GM18499 (cell line): ENCODE data around the gene SIPA1L2.
A peak's percentile ranks its signal among the peaks of the same experiment; 100 is the strongest.

Experiments
- ATAC-seq: cut with Tn5 transposase; IDR thresholded peaks from one replicate; pipeline ENCODE4 v1.9.1; 2021; ENCODE audit warnings: moderate number of reproducible peaks; ENCODE audit not compliant: insufficient read depth, unreplicated experiment

The SIPA1L2 gene

GRCh38 chr1:232648316-232648715, 18.4 kb upstream of the SIPA1L2 start:
- ATAC-seq: no peak

- ATAC-seq: no peak
Observed at GRCh38 chr1:232644209-232644608, 14.3 kb upstream of the SIPA1L2 start.

- ATAC-seq: no peak
Observed at GRCh38 chr1:232643251-232643650, 13.3 kb upstream of the SIPA1L2 start.

GRCh38 chr1:232641507-232641906, 11.6 kb upstream of the SIPA1L2 start:
- no peak for ATAC-seq

- no peak for ATAC-seq
Observed at GRCh38 chr1:232636799-232637198, 6.9 kb upstream of the SIPA1L2 start.

- ATAC-seq: no peak
Observed at GRCh38 chr1:232635778-232636356, 5.9 kb upstream of the SIPA1L2 start.

GRCh38 chr1:232635279-232635678, 5.3 kb upstream of the SIPA1L2 start:
- ATAC-seq: no peak

- ATAC-seq: no peak
Observed at GRCh38 chr1:232634096-232634495, 4.2 kb upstream of the SIPA1L2 start.

- no peak for ATAC-seq
Observed at GRCh38 chr1:232630894-232631195, 912 bp upstream of the SIPA1L2 start.

GRCh38 chr1:232629250-232630046, 485 bp downstream of the SIPA1L2 start:
- peak; percentile 12 for ATAC-seq

GRCh38 chr1:232628335-232629249, 1.3 kb downstream of the SIPA1L2 start:
- no peak for ATAC-seq

- no peak for ATAC-seq
Observed at GRCh38 chr1:232627645-232628334, 2.1 kb downstream of the SIPA1L2 start.

- ATAC-seq: no peak
Observed at GRCh38 chr1:232627171-232627570, 2.8 kb downstream of the SIPA1L2 start.

GRCh38 chr1:232626452-232626851, 3.5 kb downstream of the SIPA1L2 start:
- ATAC-seq: no peak

- ATAC-seq: no peak
Observed at GRCh38 chr1:232625319-232625868, 4.5 kb downstream of the SIPA1L2 start.

GRCh38 chr1:232624546-232625281, 5.2 kb downstream of the SIPA1L2 start:
- no peak for ATAC-seq

GRCh38 chr1:232622981-232623380, 7.0 kb downstream of the SIPA1L2 start:
- ATAC-seq: no peak

GRCh38 chr1:232622378-232622777, 7.6 kb downstream of the SIPA1L2 start:
- ATAC-seq: no peak

- no peak for ATAC-seq
Observed at GRCh38 chr1:232621050-232621449, 8.9 kb downstream of the SIPA1L2 start.
